PC-9 (cell line): ENCODE measurements around the gene SGIP1. TPM values are rescaled to one million over a fixed set of nuclear protein-coding genes. Genes with fewer than 3 reads are reported as not detected.

Experiments
- BruUV-seq: library from RNA; stranded (reverse); fragments of 400-500 nt; replicated peaks from 2 replicates; lab custom pipeline; 2021; lab: Mats Ljungman, UMichigan
- CTCF ChIA-PET: fragments of 300-600 bp; sonication (Branson Sonifier 250); formaldehyde crosslinking; loops from one replicate; lab custom pipeline; 2022; ENCODE audit warnings: antibody characterized with exemption; lab: Charles Lee
- POLR2A ChIA-PET: fragments of 300-600 bp; sonication (Branson Sonifier 250); formaldehyde crosslinking; loops from one replicate; lab custom pipeline; 2022; ENCODE audit warnings: antibody characterized with exemption; ENCODE audit not compliant: unreplicated experiment; lab: Charles Lee
- DNase-seq, 2 experiments: peaks; one replicate each; pipeline versions ENCODE4 v3.0.0 to v3.0.0-alpha.2; 2015 to 2022; ENCODE audit warnings: mixed read lengths in 1 of 2
- H2AFZ ChIP-seq: fragments of 200-600 bp; sonication (generic); 2 replicates; pipeline ENCODE4 v1.8.1; 2017; ENCODE audit warnings: antibody characterized with exemption
- H3F3A ChIP-seq: fragments of 200-600 bp; sonication (generic); 2 replicates; pipeline ENCODE4 v1.8.1; 2017; ENCODE audit warnings: antibody characterized with exemption, mild to moderate bottlenecking, low read depth; ENCODE audit not compliant: insufficient read depth
- H3K27ac ChIP-seq: fragments of 200-600 bp; sonication (generic); 2 replicates; pipeline ENCODE4 v1.6.1; 2016; ENCODE audit warnings: mixed run types
- H3K27me3 ChIP-seq: fragments of 200-600 bp; sonication (generic); 2 replicates; pipeline ENCODE4 v1.6.1; 2016; ENCODE audit warnings: low read depth, mixed run types; ENCODE audit not compliant: insufficient read depth
- H3K36me3 ChIP-seq: fragments of 200-600 bp; sonication (generic); 2 replicates; pipeline ENCODE4 v1.6.1; 2016; ENCODE audit warnings: low read depth, mixed run types
- H3K4me1 ChIP-seq: fragments of 200-600 bp; sonication (generic); replicated peaks from 2 replicates; pipeline ENCODE4 v1.6.1; 2016; ENCODE audit warnings: mixed run types; ENCODE audit not compliant: insufficient read depth
- H3K4me2 ChIP-seq: fragments of 200-600 bp; sonication (generic); 2 replicates; pipeline ENCODE4 v1.6.1; 2017; ENCODE audit warnings: mixed run types
- H3K4me3 ChIP-seq: fragments of 200-600 bp; sonication (generic); 2 replicates; pipeline ENCODE4 v1.6.1; 2016; ENCODE audit warnings: mixed run types
- H3K79me2 ChIP-seq: fragments of 200-600 bp; sonication (generic); 2 replicates; pipeline ENCODE4 v1.6.1; 2017; ENCODE audit warnings: low read depth, mixed run types
- H3K9me2 ChIP-seq: fragments of 200-600 bp; sonication (generic); 2 replicates; pipeline ENCODE4 v1.8.1; 2017; ENCODE audit warnings: mild to moderate bottlenecking; ENCODE audit not compliant: insufficient read depth
- H3K9me3 ChIP-seq: fragments of 200-600 bp; sonication (generic); 2 replicates; pipeline ENCODE4 v1.8.1; 2016; ENCODE audit warnings: low read depth; ENCODE audit not compliant: insufficient read depth
- H4K20me1 ChIP-seq: fragments of 200-600 bp; sonication (generic); 2 replicates; pipeline ENCODE4 v1.8.1; 2017; ENCODE audit not compliant: insufficient read depth
- EZH2 ChIP-seq: fragments of 200-600 bp; sonication (generic); IDR thresholded peaks from 2 replicates; pipeline ENCODE4 v1.8.0; 2017; ENCODE audit warnings: antibody characterized with exemption, low read depth
- intact Hi-C: fragments of 100-400 bp; cut with micrococcal nuclease; formaldehyde crosslinking; loops from one replicate; pipeline ENCODE4 v1.10.0; 2022; ENCODE audit not compliant: unreplicated experiment
- total RNA-seq: library from RNA; stranded (reverse); gene quantifications from 2 replicates; pipeline ENCODE4 v1.2.3, GENCODE V29; 2021
- TF ChIP-seq, protein P1 (sequence below): fragments of 200-600 bp; sonication (generic); conservative IDR thresholded peaks from 2 replicates; pipeline ENCODE4 v1.6.1; 2017; ENCODE audit warnings: mixed run types, antibody characterized with exemption, mild to moderate bottlenecking, moderate library complexity

Gene SGIP1
- total RNA-seq, 1 experiment from 2014 or later: not detected

DNA sequence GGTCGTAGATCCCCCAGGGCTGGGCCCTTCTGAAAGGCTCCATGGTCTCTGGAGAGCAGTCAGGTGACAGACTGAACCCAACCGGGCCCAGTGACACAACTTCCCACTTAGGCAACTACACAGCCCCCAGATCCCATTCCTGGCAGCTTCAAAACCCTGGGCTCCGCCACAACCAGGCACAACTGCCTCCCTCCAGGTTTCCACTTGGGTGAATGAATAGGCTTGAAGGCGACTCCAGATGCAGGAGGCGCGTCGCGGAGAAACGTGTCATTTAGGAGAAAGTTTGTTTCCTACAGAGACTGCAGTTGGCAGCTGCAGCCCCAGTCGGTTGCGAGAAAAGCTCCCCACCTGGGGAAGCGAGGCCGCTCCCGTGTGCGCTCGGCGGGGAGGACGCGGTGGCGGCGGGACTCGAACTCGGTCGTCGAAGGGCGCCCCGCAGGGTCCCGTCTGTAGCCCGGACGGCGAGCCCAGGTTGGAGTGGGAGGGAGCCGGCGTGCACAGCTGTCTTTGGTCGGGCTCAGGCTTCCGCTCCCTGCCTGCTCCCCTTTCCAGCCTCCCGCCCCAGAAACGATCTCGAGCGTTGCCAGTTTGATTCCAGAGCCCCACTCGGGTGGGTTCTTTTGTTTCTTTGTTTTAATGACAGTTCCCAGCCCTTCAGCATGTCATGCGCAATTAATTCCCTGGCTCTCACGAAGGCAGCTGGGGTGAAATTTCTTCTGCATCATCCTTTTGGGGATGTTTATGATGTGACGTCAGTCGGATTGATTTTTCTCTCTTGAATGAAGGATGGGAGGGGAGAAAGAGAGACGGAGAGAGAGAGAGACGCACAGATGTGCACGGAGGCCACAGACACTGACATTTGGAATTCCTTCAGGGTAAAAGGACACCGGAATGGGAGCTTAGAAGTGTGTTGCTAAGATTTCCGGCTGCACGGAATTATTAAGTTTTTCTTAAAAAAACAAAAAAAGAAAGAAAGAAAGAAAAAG is 862 bp upstream of the SGIP1 start:
- Histone ChIP-seq H3K9me2 (peaks cover 7% of the 10 kb centered on the region; the same call in 1 of the 2 replicates), H3K36me3 (no peaks in the 10 kb centered on the region), H3K4me2 (no peak overlapping the region), H3F3A (no peaks in the 10 kb centered on the region), H3K27ac (no peak overlapping the region), H3K27me3 (no peaks in the 10 kb centered on the region), H3K9me3 (no peaks in the 10 kb centered on the region), H4K20me1 (no peaks in the 10 kb centered on the region), H3K4me1 (no peaks in the 10 kb centered on the region), H3K4me3 (no peak overlapping the region), H2AFZ (no peak overlapping the region), H3K79me2 (no peaks in the 10 kb centered on the region)
- TF ChIP-seq, protein P1, sequence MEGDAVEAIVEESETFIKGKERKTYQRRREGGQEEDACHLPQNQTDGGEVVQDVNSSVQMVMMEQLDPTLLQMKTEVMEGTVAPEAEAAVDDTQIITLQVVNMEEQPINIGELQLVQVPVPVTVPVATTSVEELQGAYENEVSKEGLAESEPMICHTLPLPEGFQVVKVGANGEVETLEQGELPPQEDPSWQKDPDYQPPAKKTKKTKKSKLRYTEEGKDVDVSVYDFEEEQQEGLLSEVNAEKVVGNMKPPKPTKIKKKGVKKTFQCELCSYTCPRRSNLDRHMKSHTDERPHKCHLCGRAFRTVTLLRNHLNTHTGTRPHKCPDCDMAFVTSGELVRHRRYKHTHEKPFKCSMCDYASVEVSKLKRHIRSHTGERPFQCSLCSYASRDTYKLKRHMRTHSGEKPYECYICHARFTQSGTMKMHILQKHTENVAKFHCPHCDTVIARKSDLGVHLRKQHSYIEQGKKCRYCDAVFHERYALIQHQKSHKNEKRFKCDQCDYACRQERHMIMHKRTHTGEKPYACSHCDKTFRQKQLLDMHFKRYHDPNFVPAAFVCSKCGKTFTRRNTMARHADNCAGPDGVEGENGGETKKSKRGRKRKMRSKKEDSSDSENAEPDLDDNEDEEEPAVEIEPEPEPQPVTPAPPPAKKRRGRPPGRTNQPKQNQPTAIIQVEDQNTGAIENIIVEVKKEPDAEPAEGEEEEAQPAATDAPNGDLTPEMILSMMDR: no peak
- TF ChIP-seq EZH2: no peak
- ChIA-PET POLR2A (interaction anchor here (0.6 kb wide), 2 partner anchors 10 to 679 kb away, joined by 4 to 7 read pairs; no protein-coding TSS in a partner anchor), CTCF (interaction anchor here (0.7 kb wide), 1 partner anchor 911 kb away, joined by 3 read pairs; no protein-coding TSS in a partner anchor)
- intact Hi-C loops: no loop called here
- no TSS peak for BruUV-seq
- no peak for DNase-seq

DNA sequence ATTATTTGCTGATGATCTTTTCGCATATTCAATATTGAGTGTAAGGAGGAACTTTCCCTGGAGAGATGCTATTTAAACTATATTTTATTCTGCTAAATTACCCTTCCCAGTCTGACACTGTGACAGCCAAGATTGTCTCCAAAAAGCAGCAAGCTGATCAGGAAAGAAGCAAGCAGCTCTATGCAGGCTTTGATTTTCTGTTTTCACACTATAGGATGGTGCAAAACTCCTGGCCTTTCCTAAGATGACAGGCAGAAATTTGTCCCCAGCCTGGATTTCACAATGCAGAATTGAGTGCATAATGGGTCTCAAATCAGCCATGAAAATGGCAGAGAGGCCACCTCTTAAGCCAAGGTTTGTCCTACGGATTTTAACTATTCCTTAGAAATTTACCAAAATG is 1.1 kb downstream of the SGIP1 start:
- BruUV-seq: no TSS peak
- ChIA-PET CTCF (no interaction called here), POLR2A (no interaction called here)
- no peaks in the 10 kb centered on the region for H3F3A ChIP-seq
- TF ChIP-seq EZH2: no peak
- TF ChIP-seq, protein P1: no peak
- no peak overlapping the region for H2AFZ ChIP-seq
- no peaks in the 10 kb centered on the region for H3K36me3 ChIP-seq
- H3K79me2 ChIP-seq: no peaks in the 10 kb centered on the region
- H4K20me1 ChIP-seq: no peaks in the 10 kb centered on the region
- H3K9me3 ChIP-seq: no peaks in the 10 kb centered on the region
- no peak overlapping the region for H3K4me2 ChIP-seq
- H3K27ac ChIP-seq: no peak overlapping the region
- DNase-seq: no peak
- H3K27me3 ChIP-seq: no peaks in the 10 kb centered on the region
- no peaks in the 10 kb centered on the region for H3K4me1 ChIP-seq
- peaks cover 7% of the 10 kb centered on the region; the same call in 1 of the 2 replicates for H3K9me2 ChIP-seq
- no peak overlapping the region for H3K4me3 ChIP-seq
- intact Hi-C loops: no loop called here

DNA sequence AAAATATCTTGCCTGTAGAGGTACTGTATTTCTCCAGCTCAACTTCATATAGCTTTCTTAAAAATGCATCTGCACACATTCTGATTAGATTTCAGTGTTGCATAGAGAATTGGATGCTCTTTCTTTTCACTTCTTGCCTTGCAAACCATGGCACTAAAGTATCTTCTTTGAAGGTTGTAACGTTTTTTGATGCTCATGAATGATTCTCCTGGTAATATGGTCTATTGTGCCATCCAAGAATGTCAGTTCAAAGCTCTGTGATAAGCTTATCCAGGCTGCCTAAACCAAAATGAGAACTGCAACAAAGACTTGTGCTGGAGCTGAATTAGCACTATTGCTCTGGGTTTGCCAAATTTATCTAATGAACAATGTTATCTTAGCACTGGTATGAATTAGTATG is 1.9 kb downstream of the SGIP1 start:
- CTCF ChIA-PET: no interaction called here
- Histone ChIP-seq H3K4me1 (no peaks in the 10 kb centered on the region), H3K36me3 (no peaks in the 10 kb centered on the region), H3K79me2 (no peaks in the 10 kb centered on the region), H3K4me2 (no peak overlapping the region), H3K9me2 (0 out of 2 replicates have a peak, but pooled peaks cover 3% of the 10 kb centered on the region), H4K20me1 (no peaks in the 10 kb centered on the region), H3K9me3 (no peaks in the 10 kb centered on the region), H3K4me3 (no peak overlapping the region), H3F3A (no peaks in the 10 kb centered on the region), H3K27ac (no peak overlapping the region), H3K27me3 (no peaks in the 10 kb centered on the region), H2AFZ (no peak overlapping the region)
- intact Hi-C loops: no loop called here
- TF ChIP-seq, protein P1: no peak
- no peak for TF ChIP-seq EZH2
- POLR2A ChIA-PET: no interaction called here
- no peak for DNase-seq
- BruUV-seq: no TSS peak
